ENCODE results near the gene ARV1. TPM values are rescaled to one million over a fixed set of nuclear protein-coding genes. Genes with fewer than 3 reads are reported as not detected.
"Not testable (repeated sequence)": the region's sequence is repeated elsewhere in the genome, so short reads cannot be mapped to it uniquely, and the experiment has no call there.

The ARV1 gene
- total RNA-seq, 1 donor from 2014 or later, result 18.7 TPM

DNA sequence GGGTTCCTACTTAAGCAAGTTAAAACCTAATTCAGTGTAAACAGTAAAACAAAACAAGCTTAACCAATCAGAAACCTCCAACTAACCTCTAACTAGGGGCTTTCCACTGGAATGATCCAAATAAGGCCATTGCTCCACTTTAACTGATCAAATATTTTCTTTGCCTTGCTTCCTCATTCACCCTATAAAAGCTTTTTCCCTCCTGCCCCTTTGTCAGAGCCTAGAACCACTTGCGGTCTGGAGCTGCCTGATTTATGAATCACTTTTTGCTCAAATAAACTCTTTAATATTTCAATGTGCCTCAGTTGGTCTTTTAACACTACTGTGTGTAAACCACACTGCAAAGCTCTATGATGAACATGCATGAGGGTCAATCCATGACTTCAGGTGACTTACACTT lies 65.7 kb downstream of the ARV1 start:
- intact Hi-C loops (cut with DNase I), result no loop called here
- Histone ChIP-seq H3K27ac (no peak overlapping the region), H3K9me3 (peaks cover 3% of the 10 kb centered on the region), H3K36me3 (no peaks in the 10 kb centered on the region), H3K27me3 (no peaks in the 10 kb centered on the region), H3K4me3 (no peak overlapping the region), H3K4me1 (peaks cover 12% of the 10 kb centered on the region)
- TF ChIP-seq POLR2AphosphoS5 (IDR thresholded peaks at IDR 0.05; ENCODE audit: insufficient read depth in 1 of 2, low read depth in 1 of 2), result no peak
- no peak for DNase-seq (ENCODE audit: extremely low spot score in 2 of 2)

DNA sequence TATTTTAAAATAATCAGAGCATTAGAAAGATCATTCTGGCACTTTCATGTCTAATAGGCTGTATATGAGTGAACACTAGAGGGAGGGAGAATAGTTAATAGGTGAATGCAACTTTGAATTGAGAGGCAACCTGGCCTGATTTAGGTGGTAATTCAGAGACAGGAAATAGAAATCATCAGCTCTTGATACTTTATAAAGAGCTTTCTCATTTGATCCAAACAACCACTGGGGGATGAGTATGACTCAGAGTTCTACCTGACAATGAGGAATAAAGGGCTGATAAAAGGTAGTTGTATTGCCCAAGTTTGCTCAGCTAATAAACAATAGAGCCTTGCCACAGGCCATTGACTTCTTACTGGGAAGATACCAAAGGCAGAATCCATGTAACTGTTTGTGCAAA lies 66.4 kb downstream of the ARV1 start:
- Histone ChIP-seq H3K4me1 (peaks cover 12% of the 10 kb centered on the region), H3K4me3 (no peak overlapping the region), H3K27ac (no peak overlapping the region), H3K9me3 (peaks cover 3% of the 10 kb centered on the region), H3K36me3 (no peaks in the 10 kb centered on the region), H3K27me3 (no peaks in the 10 kb centered on the region)
- TF ChIP-seq, protein P1, sequence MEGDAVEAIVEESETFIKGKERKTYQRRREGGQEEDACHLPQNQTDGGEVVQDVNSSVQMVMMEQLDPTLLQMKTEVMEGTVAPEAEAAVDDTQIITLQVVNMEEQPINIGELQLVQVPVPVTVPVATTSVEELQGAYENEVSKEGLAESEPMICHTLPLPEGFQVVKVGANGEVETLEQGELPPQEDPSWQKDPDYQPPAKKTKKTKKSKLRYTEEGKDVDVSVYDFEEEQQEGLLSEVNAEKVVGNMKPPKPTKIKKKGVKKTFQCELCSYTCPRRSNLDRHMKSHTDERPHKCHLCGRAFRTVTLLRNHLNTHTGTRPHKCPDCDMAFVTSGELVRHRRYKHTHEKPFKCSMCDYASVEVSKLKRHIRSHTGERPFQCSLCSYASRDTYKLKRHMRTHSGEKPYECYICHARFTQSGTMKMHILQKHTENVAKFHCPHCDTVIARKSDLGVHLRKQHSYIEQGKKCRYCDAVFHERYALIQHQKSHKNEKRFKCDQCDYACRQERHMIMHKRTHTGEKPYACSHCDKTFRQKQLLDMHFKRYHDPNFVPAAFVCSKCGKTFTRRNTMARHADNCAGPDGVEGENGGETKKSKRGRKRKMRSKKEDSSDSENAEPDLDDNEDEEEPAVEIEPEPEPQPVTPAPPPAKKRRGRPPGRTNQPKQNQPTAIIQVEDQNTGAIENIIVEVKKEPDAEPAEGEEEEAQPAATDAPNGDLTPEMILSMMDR (IDR thresholded peaks at IDR 0.05), result no peak
- TF ChIP-seq POLR2A (IDR thresholded peaks at IDR 0.05) (no peak), POLR2AphosphoS5 (IDR thresholded peaks at IDR 0.05; ENCODE audit: insufficient read depth in 1 of 2, low read depth in 1 of 2) (no peak)
- intact Hi-C loops (cut with DNase I), result no loop called here
- DNase-seq (ENCODE audit: extremely low spot score in 2 of 2), result no peak

DNA sequence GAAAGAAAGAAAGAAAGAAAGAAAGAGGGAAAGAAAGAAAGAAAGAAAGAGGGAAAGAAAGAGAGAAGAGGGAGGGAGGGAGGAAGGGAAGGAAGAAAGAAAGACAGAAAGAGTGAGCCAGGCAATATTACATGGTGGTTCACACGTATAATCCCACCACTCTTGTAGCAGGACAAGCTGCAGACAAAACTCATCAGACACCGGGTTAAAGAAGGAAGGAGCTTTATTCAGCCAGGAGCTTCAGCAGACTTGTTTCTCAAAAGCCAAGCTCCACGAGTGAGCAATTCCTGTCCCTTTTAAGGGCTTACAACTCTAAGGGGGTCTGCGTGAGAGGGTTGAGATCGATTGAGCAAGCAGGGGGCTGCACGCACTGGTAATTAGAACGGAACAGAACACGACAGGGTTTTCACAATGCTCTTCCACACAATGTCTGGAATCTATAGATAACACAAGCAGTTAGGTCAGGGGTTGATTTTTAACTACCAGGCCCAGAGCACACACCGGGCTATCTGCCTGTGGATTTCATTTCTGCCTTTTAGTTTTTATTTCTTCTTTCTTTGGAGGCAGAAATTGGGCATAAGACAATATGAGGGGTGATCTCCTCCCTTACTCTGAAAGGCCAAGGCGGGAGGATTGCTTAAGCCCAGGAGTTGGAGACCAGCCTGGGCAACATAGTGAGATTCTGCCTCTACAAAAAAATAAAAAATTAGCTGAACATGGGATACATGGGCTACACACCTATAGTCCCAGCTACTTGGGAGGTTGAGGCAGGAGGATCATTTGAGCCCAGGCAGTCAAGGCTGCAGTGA lies 67.2 kb downstream of the ARV1 start:
- H3K27me3 ChIP-seq; H3K27ac ChIP-seq; H3K4me1 ChIP-seq; DNase-seq (ENCODE audit: extremely low spot score in 2 of 2); intact Hi-C loops (cut with DNase I); H3K36me3 ChIP-seq; H3K9me3 ChIP-seq; H3K4me3 ChIP-seq: not testable (repeated sequence)

DNA sequence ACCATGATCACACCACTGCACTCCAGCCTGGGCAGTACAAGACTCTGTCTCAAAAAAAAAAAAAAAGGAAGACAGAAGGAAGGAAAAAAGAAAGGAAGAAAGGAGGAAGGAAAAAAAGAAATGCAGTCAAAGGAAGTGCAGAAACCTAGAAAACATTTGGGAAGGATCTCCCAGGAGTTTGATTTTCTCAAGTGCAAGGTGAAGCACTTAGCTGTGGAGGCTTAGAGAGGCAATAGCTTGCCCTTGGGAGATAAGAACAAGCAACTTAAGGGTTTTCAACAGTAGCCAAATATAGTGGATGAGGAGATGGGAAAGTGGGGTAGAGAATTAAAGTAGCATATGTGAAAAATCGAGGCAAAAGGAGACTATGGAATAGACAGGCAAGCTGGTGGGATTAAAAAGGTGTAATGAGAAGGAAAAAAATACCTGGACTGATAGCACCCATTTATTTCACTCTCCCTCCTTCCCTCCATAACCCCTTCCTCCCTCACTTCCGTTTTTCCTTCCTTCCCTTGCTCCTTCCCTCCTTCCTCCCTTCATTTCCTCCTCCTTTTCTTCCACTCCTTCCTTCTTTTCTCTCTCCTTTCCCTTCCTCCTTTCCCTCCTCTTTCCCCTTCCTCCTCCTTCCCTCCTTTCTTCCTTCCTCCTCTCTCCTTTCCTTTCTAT lies 68.0 kb downstream of the ARV1 start:
- Histone ChIP-seq H3K36me3 (no peaks in the 10 kb centered on the region), H3K4me1 (no peaks in the 10 kb centered on the region), H3K9me3 (peaks cover 3% of the 10 kb centered on the region), H3K27me3 (no peaks in the 10 kb centered on the region), H3K4me3 (no peak overlapping the region), H3K27ac (no peak overlapping the region)
- intact Hi-C loops (cut with DNase I), result no loop called here
- DNase-seq (ENCODE audit: extremely low spot score in 2 of 2), result no peak
- TF ChIP-seq POLR2A (IDR thresholded peaks at IDR 0.05) (no peak), POLR2AphosphoS5 (IDR thresholded peaks at IDR 0.05; ENCODE audit: insufficient read depth in 1 of 2, low read depth in 1 of 2) (no peak)
- TF ChIP-seq, protein P1 (IDR thresholded peaks at IDR 0.05), result no peak

DNA sequence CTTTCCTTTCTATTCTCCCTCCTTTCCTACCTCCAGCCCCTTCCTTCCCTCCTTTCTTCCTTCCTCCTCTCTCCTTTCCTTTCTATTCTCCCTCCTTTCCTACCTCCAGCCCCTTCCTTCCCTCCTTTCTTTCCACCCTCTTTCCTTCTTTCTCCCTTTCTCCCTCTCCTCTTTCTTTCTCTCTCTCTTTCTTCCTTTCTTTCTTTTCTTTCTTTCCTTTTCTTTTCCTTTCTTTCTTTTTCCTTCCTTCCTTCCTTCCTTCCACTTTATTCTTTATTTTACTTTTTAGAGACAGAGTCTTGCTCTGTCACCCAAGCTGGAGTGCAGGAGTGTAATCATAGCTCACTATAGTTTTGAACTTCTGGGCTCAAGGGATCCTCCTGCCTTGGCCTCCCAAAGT lies 68.6 kb downstream of the ARV1 start:
- H3K27ac ChIP-seq; H3K27me3 ChIP-seq; intact Hi-C loops (cut with DNase I); H3K4me3 ChIP-seq; H3K36me3 ChIP-seq; DNase-seq (ENCODE audit: extremely low spot score in 2 of 2); H3K9me3 ChIP-seq; H3K4me1 ChIP-seq: not testable (repeated sequence)

DNA sequence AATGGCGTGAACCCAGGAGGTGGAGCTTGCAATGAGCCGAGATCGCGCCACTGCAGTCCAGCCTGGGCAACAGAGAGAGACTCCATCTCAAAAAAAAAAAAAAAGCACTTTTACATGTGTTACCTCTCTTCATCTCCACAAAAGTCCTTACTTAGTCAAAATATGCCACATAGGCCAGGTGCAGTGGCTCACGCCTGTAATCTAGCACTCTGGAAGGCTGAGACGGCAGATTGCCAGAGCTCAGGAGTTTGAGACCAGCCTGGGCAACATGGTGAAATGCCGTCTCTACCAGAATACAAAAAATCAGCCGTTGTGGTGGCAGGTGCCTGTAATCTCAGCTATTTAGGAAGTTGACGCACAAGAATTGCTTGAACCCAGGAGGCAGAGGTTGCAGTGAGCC lies 69.5 kb downstream of the ARV1 start:
- H3K27me3 ChIP-seq; intact Hi-C loops (cut with DNase I); DNase-seq (ENCODE audit: extremely low spot score in 2 of 2); H3K4me1 ChIP-seq; H3K36me3 ChIP-seq; H3K9me3 ChIP-seq; H3K27ac ChIP-seq; H3K4me3 ChIP-seq: not testable (repeated sequence)

Data from vagina (tissue), 2 donors.